K562 (cell line): ENCODE data around the gene SNX9. TPM values are rescaled to one million over a fixed set of nuclear protein-coding genes. Genes with fewer than 3 reads are reported as not detected.

ENCODE experiments used
- ATAC-seq: fragments of 200-7000 bp; cut with Tn5 transposase; 3 replicates; pipeline ENCODE4 v1.9.1; 2020; ENCODE audit warnings: moderate library complexity
- BruUV-seq: library from RNA; stranded (reverse); fragments of 400-500 nt; replicated peaks from 2 replicates; lab custom pipeline; 2021; lab: Mats Ljungman, UMichigan
- CTCF ChIA-PET: fragments of 300-600 bp; formaldehyde crosslinking; extraction: SDS; loops from one replicate; lab custom pipeline; 2021; ENCODE audit warnings: low intra/inter-chr PET ratio; lab: Yijun Ruan, JAX
- POLR2A ChIA-PET: fragments of 300-600, 350-650 bp; sonication (Branson Sonifier 250); formaldehyde crosslinking; extraction: SDS; loops from one replicate; lab custom pipeline; 2021; ENCODE audit warnings: antibody characterized with exemption, inconsistent platforms; lab: Yijun Ruan, JAX
- DNase-seq, 4 experiments: peaks; one replicate each; pipeline versions ENCODE4 v3.0.0 to v3.0.0-alpha.2; 2011 to 2018; ENCODE audit warnings: low spot score in 3 of 4, mixed read lengths in 3 of 4; ENCODE audit errors: extremely low read depth in 1 of 4
- FAIRE-seq: peaks from 2 replicates; lab custom pipeline; 2011; peaks lifted over from hg19 to GRCh38; lab: Jason Lieb, UNC
- H2AFZ ChIP-seq: 2 replicates; pipeline ENCODE4 v1.6.0; 2011; ENCODE audit warnings: low read depth, low read length, control low read depth, inconsistent platforms
- H3K27ac ChIP-seq: fragments of 200-600 bp; 3 replicates; pipeline ENCODE4 v1.8.0; 2011; ENCODE audit warnings: low read depth, mild to moderate bottlenecking, control low read depth, inconsistent platforms, low read length, moderate library complexity, mixed read lengths; ENCODE audit errors: extremely low read depth
- H3K27me3 ChIP-seq, 2 experiments: fragments of 300-600 bp in 1 of 2; 2 replicates in 1 of 2; 3 replicates in 1 of 2; pipeline versions ENCODE4 v1.6.0 to v1.8.0; 2011; ENCODE audit warnings: inconsistent platforms in 2 of 2, low read length in 2 of 2, mild to moderate bottlenecking in 1 of 2, mixed read lengths in 1 of 2, moderate library complexity in 1 of 2; ENCODE audit not compliant: control insufficient read depth in 2 of 2, insufficient read depth in 2 of 2
- H3K36me3 ChIP-seq: fragments of 300-600 bp; 3 replicates; pipeline ENCODE4 v1.8.0; 2011; ENCODE audit warnings: mild to moderate bottlenecking, low read length, inconsistent platforms; ENCODE audit not compliant: control insufficient read depth, insufficient read depth
- H3K4me1 ChIP-seq, 2 experiments: fragments of 200-600 bp in 1 of 2; replicated peaks in 1 of 2; 2 replicates in 1 of 2; 3 replicates in 1 of 2; pipeline versions ENCODE4 v1.5.1 to v1.8.0; 2011; ENCODE audit warnings: inconsistent platforms in 2 of 2, low read length in 2 of 2, mild to moderate bottlenecking in 1 of 2, mixed read lengths in 1 of 2, moderate library complexity in 1 of 2; ENCODE audit not compliant: control insufficient read depth in 2 of 2, insufficient read depth in 2 of 2
- H3K4me2 ChIP-seq: 2 replicates; pipeline ENCODE4 v1.6.1; 2011; ENCODE audit warnings: low read length, control low read depth, inconsistent platforms, mixed read lengths; ENCODE audit not compliant: insufficient read depth
- H3K4me3 ChIP-seq: fragments of 200-600 bp; sonication (generic), shearing (Covaris generic); 2 replicates; pipeline ENCODE4 v1.5.1; 2016; ENCODE audit warnings: control low read depth, inconsistent platforms
- H3K79me2 ChIP-seq: fragments of 200-600 bp; 3 replicates; pipeline ENCODE4 v1.8.0; 2011; ENCODE audit warnings: low read length, inconsistent platforms; ENCODE audit not compliant: control insufficient read depth, insufficient read depth
- H3K9ac ChIP-seq, 2 experiments: 2 replicates each; pipeline versions ENCODE4 v1.6.0 to v1.6.1; 2011; ENCODE audit warnings: low read depth in 2 of 2, low read length in 2 of 2, control low read depth in 1 of 2, inconsistent platforms in 1 of 2, mild to moderate bottlenecking in 1 of 2, mixed read lengths in 1 of 2; ENCODE audit not compliant: insufficient read depth in 1 of 2
- H3K9me1 ChIP-seq: one replicate; pipeline ENCODE4 v1.6.0; 2011; ENCODE audit warnings: inconsistent platforms, mild to moderate bottlenecking, low read length, moderate library complexity; ENCODE audit not compliant: control insufficient read depth, insufficient read depth
- H3K9me3 ChIP-seq: replicated peaks from 2 replicates; pipeline ENCODE4 v1.5.1; 2011; ENCODE audit warnings: low read depth, low read length, inconsistent platforms; ENCODE audit not compliant: control insufficient read depth, insufficient read depth
- H4K20me1 ChIP-seq: replicated peaks from 2 replicates; pipeline ENCODE4 v1.6.1; 2011; ENCODE audit warnings: low read length, inconsistent platforms, mixed read lengths; ENCODE audit not compliant: control insufficient read depth, insufficient read depth
- CBX1 ChIP-seq: sonication (generic); IDR thresholded peaks from 2 replicates; pipeline ENCODE4 v1.6.1; 2016; ENCODE audit warnings: antibody characterized with exemption, low read depth, mild to moderate bottlenecking
- CC2D1A ChIP-seq: fragments of 450-650 bp; IDR thresholded peaks from 2 replicates; pipeline ENCODE4 v1.6.1; 2017; ENCODE audit warnings: mild to moderate bottlenecking
- ETS2 ChIP-seq: IDR thresholded peaks from 2 replicates; pipeline ENCODE4 v1.6.1; 2016; ENCODE audit warnings: borderline replicate concordance, missing genetic modification characterization, mild to moderate bottlenecking, moderate library complexity, missing compliant biosample characterization; ENCODE audit not compliant: poor library complexity, severe bottlenecking
- POLR2AphosphoS2 ChIP-seq: IDR thresholded peaks from 2 replicates; pipeline ENCODE4 v1.6.1; 2012; ENCODE audit warnings: low read length, improper control_type of control experiment
- PRMT5 ChIP-seq: sonication (generic); formaldehyde crosslinking; IDR thresholded peaks from 2 replicates; pipeline ENCODE4 v1.5.0; 2020; ENCODE audit warnings: missing genetic modification reagents
- RBBP5 ChIP-seq: fragments of 200-600 bp; sonication (generic); IDR thresholded peaks from 2 replicates; pipeline ENCODE4 v1.6.1; 2012; ENCODE audit warnings: borderline replicate concordance, mild to moderate bottlenecking, low read length, control low read depth, inconsistent platforms; ENCODE audit not compliant: insufficient read depth, poor library complexity, severe bottlenecking
- RBM15 ChIP-seq: fragments of 200-400 bp; formaldehyde crosslinking; IDR thresholded peaks from 2 replicates; pipeline ENCODE4 v1.6.1; 2018; ENCODE audit warnings: mild to moderate bottlenecking, low read length, moderate library complexity; ENCODE audit not compliant: insufficient read depth
- ZNF407 ChIP-seq: fragments of 450-650 bp; IDR thresholded peaks from 2 replicates; pipeline ENCODE4 v1.6.1; 2016; ENCODE audit warnings: low read depth
- WGBS: fragments of 100-300 bp; shearing (Covaris generic); methylation state at CpG from one replicate; pipeline ENCODE4 v1.1.6; 2016; ENCODE audit warnings: low coverage, mixed read lengths; ENCODE audit not compliant: insufficient coverage; ENCODE audit errors: missing lambda C conversion rate; 5-methylcytosine and 5-hydroxymethylcytosine counted together
- in situ Hi-C: fragments of 300-500 bp; cut with MboI; formaldehyde crosslinking; loops from 4 replicates; pipeline ENCODE4 v1.15.0; 2018; ENCODE audit warnings: inconsistent platforms, mixed read lengths
- intact Hi-C: fragments of 100-400 bp; cut with micrococcal nuclease; formaldehyde crosslinking; loops from 2 replicates; pipeline ENCODE4 v1.14.2; 2022
- polyA plus RNA-seq, 8 experiments: library from polyadenylated mRNA; depleted of rRNA in 4 of 8; stranded (reverse) in 5 of 8; unstranded in 3 of 8; fragments of >200 nt; fragmentation: Nextera tagmentation in 2 of 8; fragmentation: Illumina TruSeq in 1 of 8; extraction: Ambion mirVana in 2 of 8; extraction: Trizol in 1 of 8; gene quantifications; 2 replicates each; pipeline versions ENCODE4 v1.2.1 to v1.2.3, GENCODE V29; 2011 to 2014; ENCODE audit warnings: inconsistent platforms in 1 of 8, missing spikeins in 1 of 8
- total RNA-seq, 7 experiments: library from RNA; depleted of rRNA in 6 of 7; stranded (reverse); fragments of >200 nt in 6 of 7; fragmentation: Illumina TruSeq in 2 of 7; extraction: Trizol in 2 of 7; gene quantifications; 2 replicates each; pipeline versions ENCODE4 v1.2.1 to v1.2.3, GENCODE V29; 2011 to 2021; ENCODE audit warnings: low replicate concordance in 1 of 7
- TF ChIP-seq, protein P1 (sequence below): fragments of 200-800 bp; sonication (Bioruptor generic); IDR thresholded peaks from 2 replicates; pipeline ENCODE4 v1.6.1; 2017; ENCODE audit warnings: missing genetic modification characterization, missing compliant biosample characterization
- TF ChIP-seq, protein P2 (sequence below): fragments of 450-650 bp; IDR thresholded peaks from 2 replicates; pipeline ENCODE4 v1.6.1; 2016; ENCODE audit warnings: low read depth, mild to moderate bottlenecking, moderate library complexity

The SNX9 gene
- total and polyA plus RNA-seq, 9 of the 15 experiments (the other 6 are each of a cell fraction or from before 2014, with no cell fraction given) = 6.0 to 81.7 (median 57.1) TPM

GRCh38 chr6:157984128-157984527 is 161.1 kb downstream of the SNX9 start:
- Histone ChIP-seq H4K20me1 (peaks cover 24% of the 10 kb centered on the region; the same call in 1 of the 2 replicates), H3K27me3 (no peaks in the 10 kb centered on the region), H3K9me1 (peaks cover 6% of the 10 kb centered on the region), H3K79me2 (peaks cover 65% of the 10 kb centered on the region), H2AFZ (no peak overlapping the region), H3K9me3 (no peaks in the 10 kb centered on the region), H3K4me3 (no peak overlapping the region)
- FAIRE-seq = no peak
- in situ Hi-C loops = no loop called here
- no peak for ATAC-seq
- BruUV-seq = no TSS peak
- intact Hi-C loops = loop anchor here (5.0 to 10.0 kb wide), 2 partner anchors 148 to 221 kb away; no protein-coding TSS in a partner anchor
- POLR2A ChIA-PET = interaction anchor here (0.6 to 3.4 kb wide), 8 partner anchors 10 to 47 kb away, joined by 3 to 15 read pairs (median 4); no protein-coding TSS in a partner anchor
- TF ChIP-seq PRMT5 (CRISPR knock-in tag) (no peak), ETS2 (tag) (no peak), CBX1 (no peak), RBBP5 (no peak), POLR2AphosphoS2 (no peak), RBM15 (no peak), ZNF407 (no peak), CC2D1A (no peak)
- TF ChIP-seq, protein P1, sequence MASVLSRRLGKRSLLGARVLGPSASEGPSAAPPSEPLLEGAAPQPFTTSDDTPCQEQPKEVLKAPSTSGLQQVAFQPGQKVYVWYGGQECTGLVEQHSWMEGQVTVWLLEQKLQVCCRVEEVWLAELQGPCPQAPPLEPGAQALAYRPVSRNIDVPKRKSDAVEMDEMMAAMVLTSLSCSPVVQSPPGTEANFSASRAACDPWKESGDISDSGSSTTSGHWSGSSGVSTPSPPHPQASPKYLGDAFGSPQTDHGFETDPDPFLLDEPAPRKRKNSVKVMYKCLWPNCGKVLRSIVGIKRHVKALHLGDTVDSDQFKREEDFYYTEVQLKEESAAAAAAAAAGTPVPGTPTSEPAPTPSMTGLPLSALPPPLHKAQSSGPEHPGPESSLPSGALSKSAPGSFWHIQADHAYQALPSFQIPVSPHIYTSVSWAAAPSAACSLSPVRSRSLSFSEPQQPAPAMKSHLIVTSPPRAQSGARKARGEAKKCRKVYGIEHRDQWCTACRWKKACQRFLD (CRISPR knock-in tag) = no peak
- TF ChIP-seq, protein P2, sequence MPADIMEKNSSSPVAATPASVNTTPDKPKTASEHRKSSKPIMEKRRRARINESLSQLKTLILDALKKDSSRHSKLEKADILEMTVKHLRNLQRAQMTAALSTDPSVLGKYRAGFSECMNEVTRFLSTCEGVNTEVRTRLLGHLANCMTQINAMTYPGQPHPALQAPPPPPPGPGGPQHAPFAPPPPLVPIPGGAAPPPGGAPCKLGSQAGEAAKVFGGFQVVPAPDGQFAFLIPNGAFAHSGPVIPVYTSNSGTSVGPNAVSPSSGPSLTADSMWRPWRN = no peak
- TF ChIP-seq, all 486 proteins: peak for 0
- DNase-seq = no peak
- 89% methylated on average over 4 of the region's 4 CpGs for WGBS
- Histone ChIP-seq H3K9ac (no peak overlapping the region), H3K36me3 (peaks cover 2% of the 10 kb centered on the region; the same call in 1 of the 3 replicates), H3K4me2 (no peak overlapping the region), H3K27ac (no peak overlapping the region), H3K4me1 (peaks cover 16 to 32% of the 10 kb centered on the region in 2 experiments)
- CTCF ChIA-PET = no interaction called here
